WTC11 (cell line): ENCODE results near the gene MTA1. TPM values are rescaled to one million over a fixed set of nuclear protein-coding genes. Genes with fewer than 3 reads are reported as not detected.

ENCODE experiments used
- ATAC-seq: fragments of 200-7000 bp; cut with Tn5 transposase; 2 replicates; pipeline ENCODE4 v1.10.0; 2021; ENCODE audit warnings: mild to moderate bottlenecking, moderate library complexity
- CTCF ChIA-PET: fragments of 300-600 bp; sonication (Branson Sonifier 250); formaldehyde crosslinking; loops from one replicate; lab custom pipeline; 2021; ENCODE audit warnings: antibody characterized with exemption; lab: Charles Lee
- POLR2A ChIA-PET: fragments of 350-600 bp; sonication (Branson Sonifier 250); formaldehyde crosslinking; loops from one replicate; lab custom pipeline; 2021; ENCODE audit warnings: antibody characterized with exemption; lab: Charles Lee
- DNase-seq: peaks from one replicate; pipeline ENCODE4 v3.0.0; 2021; ENCODE audit warnings: low spot score
- H3K27ac Mint-ChIP-seq: 2 replicates; pipeline ENCODE4 v1.8.0; 2021; ENCODE audit warnings: mixed read lengths
- H3K27me3 Mint-ChIP-seq: 2 replicates; pipeline ENCODE4 v1.8.0; 2021; ENCODE audit warnings: low read depth, mild to moderate bottlenecking, moderate library complexity, mixed read lengths
- H3K36me3 Mint-ChIP-seq: 2 replicates; pipeline ENCODE4 v1.8.0; 2021; ENCODE audit warnings: mixed read lengths
- H3K4me1 Mint-ChIP-seq: 2 replicates; pipeline ENCODE4 v1.8.0; 2022; ENCODE audit warnings: mixed read lengths
- H3K4me3 Mint-ChIP-seq: 2 replicates; pipeline ENCODE4 v1.8.0; 2021; ENCODE audit warnings: mild to moderate bottlenecking, moderate library complexity, mixed read lengths
- H3K9me3 Mint-ChIP-seq: 2 replicates; pipeline ENCODE4 v1.8.0; 2021; ENCODE audit warnings: mixed read lengths
- AR ChIP-seq: fragments of 250-450 bp; sonication (Bioruptor Pico); IDR thresholded peaks from 2 replicates; pipeline ENCODE4 v1.9.0; 2021; ENCODE audit warnings: mild to moderate bottlenecking
- ATF3 ChIP-seq: sonication (generic); formaldehyde crosslinking; conservative IDR thresholded peaks from 2 replicates; pipeline ENCODE4 v1.8.1; 2022; ENCODE audit warnings: mild to moderate bottlenecking, missing genetic modification reagents
- ATF6 ChIP-seq: sonication (generic); formaldehyde crosslinking; IDR thresholded peaks from 2 replicates; pipeline ENCODE4 v1.8.1; 2023; ENCODE audit warnings: mild to moderate bottlenecking, missing genetic modification reagents
- CREB1 ChIP-seq: sonication (generic); formaldehyde crosslinking; IDR thresholded peaks from 2 replicates; pipeline ENCODE4 v1.8.0; 2023; ENCODE audit warnings: mild to moderate bottlenecking, missing genetic modification reagents
- CTCF ChIP-seq: fragments of 200-600 bp; IDR thresholded peaks from 2 replicates; pipeline ENCODE4 v1.8.0; 2022; ENCODE audit warnings: antibody characterized with exemption
- FOXJ3 ChIP-seq: sonication (generic); formaldehyde crosslinking; IDR thresholded peaks from 2 replicates; pipeline ENCODE4 v1.9.0; 2021; ENCODE audit warnings: missing genetic modification reagents, mild to moderate bottlenecking, borderline replicate concordance
- GRHL2 ChIP-seq: fragments of 250-450 bp; sonication (Bioruptor Pico); IDR thresholded peaks from 2 replicates; pipeline ENCODE4 v1.8.0; 2022; ENCODE audit warnings: mild to moderate bottlenecking, moderate library complexity; ENCODE audit not compliant: insufficient replicate concordance, severe bottlenecking
- MAX ChIP-seq: sonication (generic); formaldehyde crosslinking; IDR thresholded peaks from 2 replicates; pipeline ENCODE4 v1.8.0; 2022; ENCODE audit warnings: mild to moderate bottlenecking, missing genetic modification reagents
- MXD4 ChIP-seq: fragments of 250-450 bp; sonication (Bioruptor Pico); IDR thresholded peaks from 2 replicates; pipeline ENCODE4 v1.8.0; 2021; ENCODE audit warnings: mild to moderate bottlenecking, moderate library complexity, borderline replicate concordance
- NFYB ChIP-seq: sonication (generic); formaldehyde crosslinking; conservative IDR thresholded peaks from 2 replicates; pipeline ENCODE4 v1.8.0; 2022; ENCODE audit warnings: low read depth, missing genetic modification reagents
- NR2C2 ChIP-seq: sonication (generic); formaldehyde crosslinking; IDR thresholded peaks from 2 replicates; pipeline ENCODE4 v1.8.0; 2022; ENCODE audit warnings: mild to moderate bottlenecking, missing genetic modification reagents
- TCF7 ChIP-seq: sonication (generic); formaldehyde crosslinking; IDR thresholded peaks from 2 replicates; pipeline ENCODE4 v1.8.0; 2022; ENCODE audit warnings: mild to moderate bottlenecking, low read depth, missing genetic modification reagents, moderate library complexity
- TP53 ChIP-seq: sonication (generic); formaldehyde crosslinking; IDR thresholded peaks from 2 replicates; pipeline ENCODE4 v1.8.1; 2023; ENCODE audit warnings: mild to moderate bottlenecking, missing genetic modification reagents
- ZNF232 ChIP-seq: sonication (generic); formaldehyde crosslinking; IDR thresholded peaks from 2 replicates; pipeline ENCODE4 v1.8.0; 2022; ENCODE audit warnings: mild to moderate bottlenecking, missing genetic modification reagents
- ZNF425 ChIP-seq: fragments of 250-450 bp; sonication (Bioruptor Pico); conservative IDR thresholded peaks from 2 replicates; pipeline ENCODE4 v1.9.0; 2021; ENCODE audit warnings: mild to moderate bottlenecking
- total RNA-seq: library from RNA; stranded (reverse); gene quantifications from 3 replicates; pipeline ENCODE4 v1.2.3, GENCODE V29; 2021

Gene MTA1
- total RNA-seq, 1 experiment from 2014 or later: 279 TPM

- CTCF ChIA-PET: no interaction called here
Measured at GRCh38 chr14:105387530-105387922, 32.1 kb upstream of the MTA1 start.

GRCh38 chr14:105388110-105388951, 31.3 kb upstream of the MTA1 start:
- ChIA-PET POLR2A (no interaction called here), CTCF (interaction anchor here (0.5 to 3.2 kb wide), 5 partner anchors 11 to 93 kb away, joined by 4 to 18 read pairs (median 7); no protein-coding TSS in a partner anchor)
- DNase-seq (no peak), ATAC-seq (no peak)
- H3K9me3 Mint-ChIP-seq: no peaks in the 10 kb centered on the region
- no peak overlapping the region for H3K27ac Mint-ChIP-seq
- H3K27me3 Mint-ChIP-seq: no peaks in the 10 kb centered on the region
- no peak overlapping the region for H3K4me3 Mint-ChIP-seq
- H3K4me1 Mint-ChIP-seq: no peaks in the 10 kb centered on the region
- TF ChIP-seq ATF3 (CRISPR knock-in tag): no peak
- no peak for TF ChIP-seq GRHL2 (CRISPR knock-in tag)
- TF ChIP-seq CTCF: no peak
- TF ChIP-seq CREB1 (CRISPR knock-in tag): no peak
- peaks cover 6% of the 10 kb centered on the region for H3K36me3 Mint-ChIP-seq

More at GRCh38 chr14:105387530-105387922, 32.1 kb upstream of the MTA1 start:
- Mint-ChIP-seq H3K36me3 (peaks cover 12% of the 10 kb centered on the region), H3K4me1 (no peaks in the 10 kb centered on the region), H3K9me3 (no peaks in the 10 kb centered on the region), H3K27ac (no peak overlapping the region), H3K27me3 (no peaks in the 10 kb centered on the region), H3K4me3 (no peak overlapping the region)
- DNase-seq (no peak), ATAC-seq (no peak)
- POLR2A ChIA-PET: no interaction called here
- no peak for TF ChIP-seq FOXJ3 (CRISPR knock-in tag)
- TF ChIP-seq NR2C2 (CRISPR knock-in tag): no peak
- TF ChIP-seq MAX (CRISPR knock-in tag): no peak
- no peak for TF ChIP-seq TCF7
- TF ChIP-seq ZNF425 (CRISPR knock-in tag): no peak
- no peak for TF ChIP-seq TP53
- no peak for TF ChIP-seq ZNF232 (CRISPR knock-in tag)
- no peak for TF ChIP-seq MXD4 (CRISPR knock-in tag)
- no peak for TF ChIP-seq ATF6
- TF ChIP-seq AR: no peak
- no peak for TF ChIP-seq NFYB (CRISPR knock-in tag)
- TF ChIP-seq GRHL2 (CRISPR knock-in tag): no peak
